Bronchial epithelial cell (primary cell): ENCODE results near the gene B4GALNT1. TPM values are rescaled to one million over a fixed set of nuclear protein-coding genes. Genes with fewer than 3 reads are reported as not detected.

Source experiments
- DNase-seq: peaks from one replicate; pipeline ENCODE4 v3.0.0-alpha.2; 2010; ENCODE audit warnings: low read depth
- FAIRE-seq: peaks from 2 replicates; lab custom pipeline; 2011; peaks lifted over from hg19 to GRCh38; lab: Jason Lieb, UNC
- H3K27me3 ChIP-seq: 2 replicates; pipeline ENCODE4 v1.5.1; 2011; ENCODE audit warnings: low read length; ENCODE audit not compliant: control insufficient read depth, insufficient read depth
- H3K36me3 ChIP-seq: 2 replicates; pipeline ENCODE4 v1.5.1; 2011; ENCODE audit warnings: low read length; ENCODE audit not compliant: control insufficient read depth, insufficient read depth
- H3K4me3 ChIP-seq: 2 replicates; pipeline ENCODE4 v1.5.1; 2011; ENCODE audit warnings: mild to moderate bottlenecking, low read depth, low read length, control low read depth
- total RNA-seq: library from RNA; depleted of rRNA; stranded (reverse); fragments of >200 nt; gene quantifications from 2 replicates; pipeline ENCODE4 v1.2.1, GENCODE V29; 2014
- TF ChIP-seq, protein P1 (sequence below): IDR thresholded peaks from 2 replicates; pipeline ENCODE4 v1.5.1; 2011; ENCODE audit warnings: mild to moderate bottlenecking, moderate library complexity, low read length, control low read depth, inconsistent platforms; ENCODE audit not compliant: insufficient read depth, severe bottlenecking

The B4GALNT1 gene
- total RNA-seq, 1 donor from 2014 or later = not detected

GRCh38 chr12:57625261-57626032 is 7.6 kb downstream of the B4GALNT1 start:
- TF ChIP-seq, protein P1, sequence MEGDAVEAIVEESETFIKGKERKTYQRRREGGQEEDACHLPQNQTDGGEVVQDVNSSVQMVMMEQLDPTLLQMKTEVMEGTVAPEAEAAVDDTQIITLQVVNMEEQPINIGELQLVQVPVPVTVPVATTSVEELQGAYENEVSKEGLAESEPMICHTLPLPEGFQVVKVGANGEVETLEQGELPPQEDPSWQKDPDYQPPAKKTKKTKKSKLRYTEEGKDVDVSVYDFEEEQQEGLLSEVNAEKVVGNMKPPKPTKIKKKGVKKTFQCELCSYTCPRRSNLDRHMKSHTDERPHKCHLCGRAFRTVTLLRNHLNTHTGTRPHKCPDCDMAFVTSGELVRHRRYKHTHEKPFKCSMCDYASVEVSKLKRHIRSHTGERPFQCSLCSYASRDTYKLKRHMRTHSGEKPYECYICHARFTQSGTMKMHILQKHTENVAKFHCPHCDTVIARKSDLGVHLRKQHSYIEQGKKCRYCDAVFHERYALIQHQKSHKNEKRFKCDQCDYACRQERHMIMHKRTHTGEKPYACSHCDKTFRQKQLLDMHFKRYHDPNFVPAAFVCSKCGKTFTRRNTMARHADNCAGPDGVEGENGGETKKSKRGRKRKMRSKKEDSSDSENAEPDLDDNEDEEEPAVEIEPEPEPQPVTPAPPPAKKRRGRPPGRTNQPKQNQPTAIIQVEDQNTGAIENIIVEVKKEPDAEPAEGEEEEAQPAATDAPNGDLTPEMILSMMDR = no peak
- H3K4me3 ChIP-seq = no peak overlapping the region
- no peaks in the 10 kb centered on the region for H3K36me3 ChIP-seq
- peaks cover 63% of the 10 kb centered on the region for H3K27me3 ChIP-seq
- no peak for DNase-seq
- no peak for FAIRE-seq

DNA sequence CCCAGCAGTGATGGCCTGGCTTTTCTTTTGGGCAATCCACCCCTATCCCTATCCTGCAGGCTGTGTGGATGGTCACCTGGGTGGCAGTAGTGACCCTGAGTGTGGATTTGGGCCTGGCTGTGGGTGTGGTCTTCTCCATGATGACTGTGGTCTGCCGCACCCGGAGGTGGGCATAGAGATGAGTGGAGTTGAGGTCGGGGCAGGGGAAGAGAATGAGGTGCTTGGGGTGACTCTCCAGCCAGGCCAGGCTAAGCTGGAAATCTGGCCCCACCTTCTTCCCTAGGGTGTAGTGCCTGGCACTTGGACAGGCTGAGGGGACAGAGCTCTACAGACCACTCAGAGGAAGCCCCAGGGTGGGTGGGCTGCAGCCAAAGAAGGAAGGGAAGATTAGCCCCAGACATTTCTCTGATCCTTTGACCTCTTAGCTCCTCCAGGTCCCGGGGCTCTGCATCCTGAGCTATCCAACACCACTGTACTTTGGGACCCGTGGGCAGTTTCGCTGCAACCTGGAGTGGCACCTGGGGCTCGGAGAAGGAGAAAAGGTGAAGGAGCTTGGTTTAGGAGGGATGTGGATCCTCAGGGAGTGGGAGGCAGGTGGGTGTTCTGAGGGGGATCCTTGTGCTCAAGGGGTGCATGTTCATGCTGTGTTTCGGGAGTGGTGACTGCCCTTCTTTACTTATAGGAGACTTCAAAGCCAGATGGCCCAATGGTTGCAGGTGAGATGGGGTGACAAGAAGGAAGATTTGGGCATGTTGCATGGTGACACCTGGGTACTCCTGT is 8.4 kb downstream of the B4GALNT1 start:
- Histone ChIP-seq H3K36me3 (no peaks in the 10 kb centered on the region), H3K4me3 (no peak overlapping the region), H3K27me3 (peaks cover 71% of the 10 kb centered on the region)
- DNase-seq (no peak), FAIRE-seq (no peak)
- TF ChIP-seq, protein P1 = no peak

DNA sequence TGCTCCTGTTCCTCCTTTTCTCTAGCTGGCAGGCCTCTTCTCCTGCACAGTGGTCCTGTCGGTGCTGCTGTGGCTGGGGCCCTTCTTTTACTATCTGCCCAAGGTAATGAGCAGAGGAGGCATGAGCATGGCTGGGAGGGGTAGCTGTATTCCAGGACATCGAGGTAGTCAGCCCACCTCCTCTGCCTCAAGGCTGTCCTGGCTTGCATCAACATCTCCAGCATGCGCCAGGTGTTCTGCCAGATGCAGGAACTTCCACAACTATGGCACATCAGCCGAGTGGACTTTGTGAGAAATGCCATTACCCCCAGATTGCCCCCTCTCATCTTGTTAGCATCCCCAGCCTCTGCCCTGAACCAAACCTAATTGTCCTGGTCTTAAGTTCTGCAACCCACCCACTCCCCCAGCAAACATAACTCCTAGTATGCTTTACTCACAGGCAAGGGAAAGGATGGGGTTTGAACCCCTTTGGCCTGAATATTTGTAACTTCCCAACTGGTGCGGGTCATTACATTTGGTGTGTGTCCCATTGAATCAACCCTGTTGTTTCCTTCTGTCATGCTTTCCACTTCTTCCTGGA is 9.1 kb downstream of the B4GALNT1 start:
- FAIRE-seq = no peak
- TF ChIP-seq, protein P1 = no peak

DNA sequence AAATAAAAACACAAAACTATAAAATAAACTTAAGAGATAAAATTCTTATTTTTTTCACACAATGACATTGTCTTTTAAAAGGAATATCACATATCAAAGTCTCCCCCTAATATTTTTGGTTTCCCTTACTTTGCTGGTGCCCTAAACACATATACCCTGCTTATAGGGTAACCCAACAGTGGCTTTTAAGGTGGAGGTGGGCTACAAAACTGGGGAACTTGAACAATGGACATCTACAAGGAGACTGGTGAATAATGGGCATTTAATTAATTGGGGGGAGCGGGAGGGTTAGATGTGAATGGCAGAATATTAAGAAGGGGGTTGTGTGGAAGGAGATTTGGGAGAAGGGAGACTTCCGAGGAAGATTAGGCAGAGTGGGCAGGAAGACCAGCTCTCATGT is 9.6 kb downstream of the B4GALNT1 start:
- Histone ChIP-seq H3K36me3 (no peaks in the 10 kb centered on the region), H3K4me3 (no peak overlapping the region), H3K27me3 (peaks cover 72% of the 10 kb centered on the region)
- DNase-seq (no peak), FAIRE-seq (no peak)
- TF ChIP-seq, protein P1 = no peak

More for the DNA sequence above, 9.1 kb downstream of the B4GALNT1 start:
- DNase-seq = no peak
- H3K4me3 ChIP-seq = no peak overlapping the region
- no peaks in the 10 kb centered on the region for H3K36me3 ChIP-seq
- peaks cover 77% of the 10 kb centered on the region for H3K27me3 ChIP-seq

DNA sequence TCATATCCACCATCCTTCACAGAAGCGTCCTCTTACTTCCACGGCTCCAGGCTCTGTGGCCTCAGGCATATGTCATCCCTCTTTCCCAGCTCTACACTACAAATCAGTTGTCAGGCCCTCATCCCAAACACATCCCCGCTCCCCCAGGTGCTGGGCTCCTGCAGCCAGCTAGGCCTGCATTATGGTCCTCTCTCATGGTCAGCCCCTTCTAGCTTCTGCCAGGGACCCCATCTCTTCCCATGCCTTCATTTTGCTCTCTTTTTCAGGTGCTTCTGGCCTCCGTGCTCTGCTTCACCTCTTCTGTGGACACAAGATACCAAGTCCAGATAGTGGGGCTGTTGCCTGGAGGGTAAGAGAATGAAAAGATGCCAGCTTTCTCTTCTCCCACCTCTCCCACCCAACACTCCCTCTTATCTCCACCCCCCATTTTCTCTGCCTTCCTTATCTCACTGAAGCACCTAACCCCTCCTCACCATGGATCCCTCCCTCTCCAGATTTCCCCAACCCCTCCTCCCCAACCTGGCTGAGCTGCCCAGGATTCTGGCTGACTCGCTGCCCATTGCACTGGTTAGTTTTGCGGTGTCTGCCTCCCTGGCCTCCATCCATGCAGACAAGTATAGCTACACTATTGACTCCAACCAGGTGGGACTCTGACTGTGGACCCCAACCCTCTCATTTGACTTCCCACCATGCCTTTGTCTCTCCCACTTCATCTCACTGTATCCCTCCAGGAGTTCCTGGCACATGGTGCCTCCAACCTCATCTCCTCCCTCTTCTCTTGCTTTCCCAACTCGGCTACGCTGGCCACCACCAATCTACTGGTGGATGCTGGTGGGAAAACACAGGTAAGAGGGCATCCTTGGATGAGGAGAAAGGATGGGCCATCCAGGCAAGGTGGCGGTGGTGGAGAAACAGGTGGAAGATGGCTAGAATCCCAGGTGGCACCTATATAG is 10.4 kb downstream of the B4GALNT1 start:
- no peak for DNase-seq
- no peaks in the 10 kb centered on the region for H3K36me3 ChIP-seq
- FAIRE-seq = no peak

More for the DNA sequence above, 10.4 kb downstream of the B4GALNT1 start:
- TF ChIP-seq, protein P1 = no peak
- no peak overlapping the region for H3K4me3 ChIP-seq
- peaks cover 64% of the 10 kb centered on the region for H3K27me3 ChIP-seq
